Fibroblast of villous mesenchyme (primary cell): ENCODE data around the gene NEGR1. TPM values are rescaled to one million over a fixed set of nuclear protein-coding genes. Genes with fewer than 3 reads are reported as not detected.

Source experiments
- DNase-seq: peaks from one replicate; pipeline ENCODE4 v3.0.0-alpha.2; 2010; ENCODE audit warnings: low read depth
- H3K4me3 ChIP-seq: 2 replicates; pipeline ENCODE4 v1.5.1; 2011; ENCODE audit warnings: low read depth, mild to moderate bottlenecking, low read length
- CTCF ChIP-seq: IDR thresholded peaks from 2 replicates; pipeline ENCODE4 v1.5.1; 2012; ENCODE audit warnings: low read depth, mild to moderate bottlenecking, low read length; ENCODE audit not compliant: insufficient read depth
- total RNA-seq: library from RNA; depleted of rRNA; stranded (reverse); fragments of >200 nt; gene quantifications from 2 replicates; pipeline ENCODE4 v1.2.3, GENCODE V29; 2012

Gene NEGR1
- total RNA-seq, 1 donor: 13.8 TPM

DNA sequence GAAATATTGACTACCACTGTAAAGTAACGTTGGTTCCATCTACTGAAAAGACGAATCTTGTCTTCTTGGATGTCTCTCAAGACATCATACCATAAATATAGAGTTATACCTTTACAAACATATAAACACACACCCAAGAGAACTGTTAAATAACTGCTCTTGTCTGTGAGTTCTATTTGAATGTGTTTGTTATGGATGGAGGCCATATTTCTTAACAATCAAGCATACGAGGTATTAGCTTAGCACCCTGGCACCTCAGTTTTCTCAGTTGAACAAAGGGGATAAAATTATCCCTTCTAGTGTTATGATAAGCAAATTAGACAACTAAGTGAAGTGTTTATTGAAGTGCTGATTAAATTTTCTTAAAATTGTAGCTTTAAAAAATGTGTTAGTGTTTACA, 864.9 kb downstream of the NEGR1 start:
- no peak for DNase-seq
- no peak for TF ChIP-seq CTCF
- H3K4me3 ChIP-seq: no peak overlapping the region

DNA sequence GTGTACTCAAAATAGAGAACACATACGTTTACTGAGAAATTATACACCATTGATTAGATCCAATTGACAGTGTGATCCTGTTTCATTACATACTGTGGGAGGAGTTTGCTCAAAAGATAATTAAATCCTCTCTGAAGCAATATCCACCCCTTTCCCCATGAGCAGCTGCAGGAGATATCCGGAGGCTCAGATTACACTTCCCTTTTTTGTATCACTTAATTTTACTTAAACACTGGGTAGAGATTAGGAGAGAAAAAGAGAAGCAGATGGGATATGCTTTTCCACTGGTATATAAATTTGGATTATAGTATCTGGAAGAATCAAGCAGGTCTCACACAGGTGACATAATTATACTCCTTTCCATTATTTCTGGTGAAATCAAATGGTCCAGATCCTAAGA, 868.2 kb downstream of the NEGR1 start:
- no peak overlapping the region for H3K4me3 ChIP-seq
- no peak for DNase-seq
- TF ChIP-seq CTCF: no peak

DNA sequence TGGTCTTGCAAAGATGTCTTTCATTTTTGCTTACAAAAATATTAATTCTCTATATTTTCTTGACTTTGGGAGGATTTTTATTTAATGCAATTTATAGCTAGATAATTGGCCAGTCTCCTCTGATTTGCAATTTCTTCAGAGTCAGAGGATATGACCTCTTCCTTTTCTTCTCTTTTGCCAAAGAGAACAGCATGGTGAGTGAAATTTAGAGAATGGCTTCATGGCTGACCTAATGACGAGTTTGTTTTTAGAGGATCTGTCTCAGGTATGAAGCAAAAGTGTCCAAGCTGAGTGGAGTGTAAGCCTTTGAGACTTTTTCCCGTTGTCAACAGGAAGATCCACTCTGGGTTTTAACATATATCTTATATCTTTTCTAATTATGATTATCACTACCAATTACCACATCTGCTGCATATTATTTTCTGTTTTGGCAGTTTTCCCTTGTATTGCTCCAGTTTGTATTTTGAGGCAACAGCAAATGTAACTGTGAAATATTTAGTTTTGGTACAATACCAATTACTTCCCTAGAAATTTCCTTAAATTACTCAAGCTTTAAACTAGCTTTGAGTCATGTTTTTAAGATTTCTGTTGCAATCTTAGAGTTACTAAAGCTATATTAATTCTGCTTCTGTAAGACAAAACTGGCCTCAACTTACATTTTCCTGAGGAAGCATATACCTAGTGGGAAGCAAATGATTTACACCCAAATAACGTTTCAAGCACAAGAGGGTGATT, 868.7 kb downstream of the NEGR1 start:
- TF ChIP-seq CTCF: no peak
- DNase-seq: no peak

DNA sequence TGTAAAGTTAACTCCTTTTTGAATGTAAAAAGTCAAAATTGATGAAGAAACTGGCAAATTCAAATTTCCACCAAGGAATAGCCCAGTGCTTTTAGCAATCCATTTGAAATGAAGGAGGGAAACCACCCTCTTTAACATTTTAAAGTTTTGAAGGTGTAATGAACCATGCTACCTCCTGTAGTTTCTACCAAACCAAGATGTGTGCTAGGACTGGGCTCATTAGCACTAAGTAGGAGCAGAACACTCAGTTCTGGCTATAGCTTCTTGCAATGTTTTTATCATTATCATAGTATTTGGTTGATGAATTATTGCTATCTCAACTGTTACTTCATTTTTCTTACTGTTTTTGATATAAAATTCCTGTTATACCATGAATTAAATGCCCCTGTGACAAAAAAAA, 882.3 kb downstream of the NEGR1 start:
- H3K4me3 ChIP-seq: no peak overlapping the region

More for the DNA sequence above, 868.7 kb downstream of the NEGR1 start:
- H3K4me3 ChIP-seq: no peak overlapping the region

GRCh38 chr1:71399594-71399993, 882.7 kb downstream of the NEGR1 start:
- DNase-seq: peak; percentile 8
- H3K4me3 ChIP-seq: no peak overlapping the region
- no peak for TF ChIP-seq CTCF

More for the DNA sequence above, 882.3 kb downstream of the NEGR1 start:
- TF ChIP-seq CTCF: no peak
- no peak for DNase-seq

DNA sequence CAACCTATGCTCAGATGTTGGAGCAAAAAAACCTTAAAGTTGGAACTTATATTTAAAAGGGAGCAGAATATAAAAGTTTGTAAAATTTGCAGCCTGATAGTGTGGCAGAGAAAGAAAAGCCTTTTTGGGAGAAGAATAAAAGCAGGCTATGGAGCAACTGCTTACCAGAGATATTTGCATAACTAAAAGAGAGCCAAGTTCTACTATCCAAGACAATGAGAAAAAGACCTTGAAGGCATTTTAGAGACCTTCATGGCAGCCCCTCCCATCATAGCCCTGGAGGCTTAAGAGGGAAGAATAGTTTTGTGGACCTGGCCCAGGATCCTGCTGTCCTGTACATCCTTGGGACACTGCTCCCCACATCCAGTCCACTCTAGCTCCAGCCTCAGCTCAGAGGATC, 889.0 kb downstream of the NEGR1 start:
- TF ChIP-seq CTCF: no peak
- DNase-seq: no peak
- no peak overlapping the region for H3K4me3 ChIP-seq

GRCh38 chr1:71390518-71390917, 891.8 kb downstream of the NEGR1 start:
- TF ChIP-seq CTCF: no peak
- no peak for DNase-seq

More at GRCh38 chr1:71390518-71390917, 891.8 kb downstream of the NEGR1 start:
- no peak overlapping the region for H3K4me3 ChIP-seq
